Activated naive CD8-positive, alpha-beta T cell treated with anti-CD3 and anti-CD28 coated beads, Interleukin-2, amount 50 U/mL, for 16 hours (primary cell): ENCODE data around the gene POLR3B.
"Not testable (repeated sequence)": the region's sequence is repeated elsewhere in the genome, so short reads cannot be mapped to it uniquely, and the experiment has no call there.

Experiments used
- DNase-seq: peaks from one replicate; pipeline ENCODE4 v3.0.0-alpha.2; 2020; ENCODE audit warnings: low read depth, low spot score

Gene POLR3B

DNA sequence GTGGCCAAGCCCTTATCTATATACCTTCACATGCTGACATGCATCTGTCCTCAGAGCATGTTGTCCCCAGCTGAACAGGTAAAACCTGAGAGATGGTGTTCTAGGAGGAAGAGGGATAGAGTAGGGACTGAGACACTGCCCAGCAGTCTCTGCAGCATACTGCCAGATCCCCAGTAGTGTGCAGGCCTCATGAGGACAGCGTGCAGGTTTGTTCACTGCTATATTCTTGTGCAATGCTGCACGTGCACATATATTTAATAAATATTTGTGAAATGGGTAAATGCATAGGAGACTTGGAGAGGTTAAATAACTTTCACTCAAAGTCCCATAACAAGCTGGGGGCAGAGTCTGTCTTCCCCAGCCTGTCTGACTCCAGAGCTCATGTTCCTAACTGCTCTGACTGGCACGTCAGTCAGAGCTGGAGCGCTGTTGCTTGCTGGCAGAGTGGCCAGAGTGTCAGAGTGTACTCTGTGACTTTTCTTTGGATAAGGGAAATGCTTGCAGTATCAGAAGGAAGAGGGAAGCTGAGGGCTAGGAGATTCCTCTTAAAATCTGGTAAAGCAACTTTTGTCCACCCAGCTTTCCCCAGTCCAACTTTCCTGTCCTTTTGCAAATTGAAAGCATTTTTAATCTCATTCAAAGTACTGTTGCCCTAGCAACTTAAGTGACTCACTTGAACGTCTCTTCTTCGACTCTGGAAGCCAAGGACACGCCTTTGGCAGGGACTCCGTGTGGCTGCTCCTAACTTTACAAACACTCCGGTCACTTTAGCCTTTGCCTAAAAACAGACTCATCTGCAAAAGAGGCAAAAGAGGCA lies 14.9 kb upstream of the POLR3B start:
- DNase-seq = no peak

DNA sequence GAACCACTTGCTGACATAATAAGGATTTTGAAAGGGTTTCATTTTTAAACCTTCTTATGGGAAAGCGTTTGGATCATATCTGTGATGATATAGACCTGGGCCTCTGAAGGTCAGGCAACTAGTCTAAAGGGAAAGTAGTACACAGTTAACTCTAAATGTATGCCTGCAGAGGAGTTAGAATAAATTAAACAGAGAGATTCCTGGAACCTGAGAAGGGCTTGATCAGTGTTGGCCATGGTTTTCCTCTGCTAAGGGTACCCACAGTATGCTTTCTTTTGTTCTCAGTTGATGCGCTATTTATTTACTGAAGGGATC lies 14.4 kb upstream of the POLR3B start:
- DNase-seq = no peak

DNA sequence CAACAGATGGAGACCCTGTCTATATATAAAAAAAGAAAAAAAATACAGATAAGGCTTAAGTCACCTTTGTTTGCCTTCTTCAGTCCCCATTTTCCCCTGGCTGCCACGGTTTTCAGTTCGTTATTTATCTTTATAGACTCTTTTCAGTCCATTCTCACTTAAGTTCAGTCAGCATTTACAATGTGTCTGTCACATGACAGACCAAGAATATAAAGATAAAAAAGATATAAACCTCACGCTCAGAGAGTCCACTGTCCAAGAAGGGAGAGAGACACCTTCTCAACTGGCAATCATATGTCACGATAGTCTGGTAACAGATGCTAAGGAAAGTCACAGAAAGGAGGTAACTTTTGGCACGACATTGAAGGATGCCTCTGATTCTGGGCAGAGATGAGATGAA lies 13.4 kb upstream of the POLR3B start:
- DNase-seq = no peak

GRCh38 chr12:106345746-106346145 lies 11.8 kb upstream of the POLR3B start:
- no peak for DNase-seq

- DNase-seq = no peak
Observed at GRCh38 chr12:106348411-106348810, 9.1 kb upstream of the POLR3B start.

DNA sequence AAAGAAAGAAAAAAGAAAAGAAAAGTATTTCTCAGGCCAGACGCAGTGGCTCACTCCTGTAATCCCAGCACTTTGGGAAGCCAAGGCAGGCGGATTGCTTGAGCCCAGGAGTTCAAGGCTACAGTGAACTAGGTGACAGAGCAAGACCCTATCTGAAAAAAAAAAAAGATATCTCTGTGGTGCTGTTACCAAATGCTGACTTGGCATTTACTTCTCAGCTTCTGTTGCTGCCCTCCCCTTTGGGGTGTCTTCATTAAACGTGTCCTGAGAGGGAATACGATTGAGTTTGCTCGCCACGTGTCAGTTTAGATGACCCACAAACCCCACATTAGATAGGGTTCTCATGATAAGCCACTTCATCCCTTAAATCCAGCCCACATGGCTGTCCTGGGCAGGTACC lies 4.4 kb upstream of the POLR3B start:
- no peak for DNase-seq

GRCh38 chr12:106358396-106359241 lies 1.1 kb downstream of the POLR3B start:
- DNase-seq = no peak

DNA sequence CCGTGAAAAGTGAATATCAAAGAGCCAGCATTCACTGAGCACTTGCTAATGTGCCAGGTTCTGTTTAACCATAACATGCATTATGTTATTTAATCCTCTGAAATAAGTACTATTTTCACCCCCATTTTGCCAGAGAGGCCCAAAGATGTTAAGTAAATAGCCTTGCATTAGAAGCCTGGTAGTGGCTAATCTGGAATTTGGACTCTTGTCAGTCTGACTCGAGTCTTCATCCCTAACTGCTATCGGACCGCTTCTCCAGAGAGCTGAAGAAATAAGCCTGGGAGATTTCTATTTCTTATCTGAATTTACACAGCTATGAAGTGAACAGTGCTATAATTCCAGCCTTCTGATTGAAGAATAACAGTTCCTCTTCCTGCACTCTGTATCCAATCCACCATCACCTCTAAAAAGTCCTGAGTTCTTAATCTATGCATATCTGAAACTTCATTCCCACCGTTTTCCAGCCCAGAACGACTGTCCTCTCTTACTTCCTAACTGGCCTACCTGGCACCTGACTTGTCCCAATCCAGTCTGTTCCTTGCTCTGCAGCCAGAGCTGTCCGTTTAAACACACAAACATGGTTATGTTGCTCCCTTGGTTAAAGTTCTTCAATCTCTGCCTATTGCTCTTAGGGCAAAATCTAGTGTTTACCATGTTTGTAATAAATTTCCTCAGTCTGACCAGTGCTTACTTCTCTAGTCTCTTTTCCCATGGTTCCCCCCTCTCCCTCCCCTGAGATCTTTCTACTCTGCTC lies 2.3 kb downstream of the POLR3B start:
- no peak for DNase-seq

DNA sequence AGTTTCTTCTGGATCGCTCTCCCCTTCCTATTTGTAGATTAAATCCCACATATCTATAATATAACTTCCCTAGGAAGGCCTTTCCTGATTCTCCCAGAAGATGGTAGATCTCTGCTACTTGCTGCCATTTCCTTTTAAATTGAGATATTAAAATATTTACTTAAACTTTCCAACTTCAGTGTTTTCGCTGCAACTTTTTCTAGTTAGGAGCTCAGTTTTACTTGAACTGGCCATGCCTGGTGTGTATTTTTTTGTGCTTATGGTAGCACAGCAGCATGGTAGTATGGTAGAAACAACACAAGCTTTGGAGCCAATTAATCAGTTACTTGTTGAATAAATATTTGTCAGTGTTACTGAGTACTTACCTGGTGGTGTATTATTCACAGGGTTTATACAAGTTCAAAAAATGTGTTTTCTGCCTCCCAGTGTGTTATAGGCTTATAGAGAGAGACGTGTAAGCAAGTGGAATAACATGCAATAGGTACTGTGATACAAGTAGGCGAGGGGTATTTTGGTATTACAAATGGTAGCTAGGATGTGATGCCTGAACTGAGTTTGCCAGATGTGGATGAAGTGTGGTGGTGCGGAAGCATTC lies 2.9 kb downstream of the POLR3B start:
- no peak for DNase-seq

DNA sequence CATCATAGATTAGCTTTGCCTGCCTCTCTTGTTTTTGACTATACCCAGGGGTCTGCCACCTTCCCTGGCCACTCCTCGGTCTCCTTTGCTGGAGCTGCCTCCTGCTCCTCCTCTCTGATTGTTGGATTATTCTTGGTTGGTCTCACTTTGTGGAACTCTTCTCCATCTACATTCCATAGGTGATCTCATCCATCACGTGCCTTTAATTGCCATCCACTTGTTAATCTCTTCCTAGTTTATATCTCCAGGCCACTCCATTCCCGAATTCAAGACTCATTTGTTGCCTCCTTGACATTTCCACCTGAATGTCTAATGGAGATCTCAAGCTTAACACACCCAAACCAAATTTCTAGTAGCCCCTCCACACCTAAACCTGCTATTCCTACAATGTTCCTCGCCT lies 5.4 kb downstream of the POLR3B start:
- no peak for DNase-seq

DNA sequence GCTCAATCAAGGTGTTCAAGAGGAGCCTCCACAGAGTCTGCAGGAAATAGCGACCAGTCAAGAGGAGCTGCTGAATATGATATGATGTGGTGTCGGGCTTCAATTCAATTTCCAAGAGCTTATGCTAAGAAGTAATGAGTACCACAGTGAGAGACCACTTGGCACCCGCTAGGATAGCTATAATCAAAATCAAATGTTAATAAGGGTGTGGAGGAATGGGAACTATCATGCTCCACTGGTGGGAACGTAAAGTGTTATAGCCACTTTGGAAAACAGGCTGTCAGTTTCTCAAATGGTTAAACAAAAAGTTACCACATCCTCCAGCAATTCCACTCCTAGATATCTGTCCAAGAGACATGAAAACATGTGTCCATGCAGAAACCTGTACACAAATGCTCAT lies 6.7 kb downstream of the POLR3B start:
- DNase-seq = no peak

DNA sequence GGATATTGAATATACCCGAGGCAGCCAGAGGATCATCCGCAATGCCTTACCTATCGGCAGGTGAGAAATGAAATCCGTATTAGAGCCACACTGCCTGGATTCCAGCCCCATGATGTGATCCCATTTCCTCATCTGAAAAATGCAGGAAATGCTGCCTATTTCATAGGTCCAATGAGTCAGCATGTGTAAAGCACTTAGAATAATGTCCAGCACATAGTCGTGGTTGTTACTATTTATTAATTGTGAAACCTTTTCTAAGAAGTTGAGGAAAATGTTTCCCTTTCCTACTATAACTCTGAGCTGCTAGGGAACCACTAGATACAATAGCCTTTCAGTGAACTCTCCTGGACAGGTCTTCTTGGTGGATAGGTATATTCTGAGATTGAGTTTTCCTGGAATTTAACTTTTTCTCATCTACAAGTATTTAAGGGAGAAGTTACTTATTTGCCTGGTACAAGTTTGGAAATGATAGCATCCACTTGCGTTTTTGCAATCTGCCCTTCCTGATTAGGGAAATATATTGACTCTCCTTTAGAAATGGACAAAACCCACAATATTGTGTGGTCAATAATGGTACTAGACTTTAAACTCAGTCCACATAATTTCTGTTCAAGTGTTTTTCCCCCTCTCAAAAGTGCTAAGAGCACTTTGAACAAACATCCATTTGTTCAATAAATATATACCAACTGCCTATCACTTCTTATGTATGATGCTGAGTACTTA lies 12.2 kb downstream of the POLR3B start:
- DNase-seq = no peak

DNA sequence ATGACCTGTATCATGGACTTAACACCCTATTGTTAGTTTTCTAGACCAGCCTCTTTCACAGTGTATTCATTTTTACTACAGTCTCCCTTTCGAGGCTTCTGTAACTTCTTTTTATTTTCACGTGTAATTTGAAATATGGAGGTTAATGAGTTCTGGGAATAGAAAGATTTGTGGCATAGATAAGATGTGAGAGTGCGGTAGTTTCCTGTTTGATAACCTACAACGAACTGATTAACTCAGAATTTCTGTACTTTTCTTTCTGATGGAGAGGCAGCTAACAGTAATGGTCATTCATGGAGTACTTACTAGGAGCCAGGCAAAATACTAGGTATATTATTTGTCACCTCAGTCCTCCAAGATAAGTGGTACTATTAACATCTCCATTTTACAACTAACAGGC lies 21.2 kb downstream of the POLR3B start:
- DNase-seq = no peak

GRCh38 chr12:106380954-106381353 lies 23.4 kb downstream of the POLR3B start:
- DNase-seq = no peak

DNA sequence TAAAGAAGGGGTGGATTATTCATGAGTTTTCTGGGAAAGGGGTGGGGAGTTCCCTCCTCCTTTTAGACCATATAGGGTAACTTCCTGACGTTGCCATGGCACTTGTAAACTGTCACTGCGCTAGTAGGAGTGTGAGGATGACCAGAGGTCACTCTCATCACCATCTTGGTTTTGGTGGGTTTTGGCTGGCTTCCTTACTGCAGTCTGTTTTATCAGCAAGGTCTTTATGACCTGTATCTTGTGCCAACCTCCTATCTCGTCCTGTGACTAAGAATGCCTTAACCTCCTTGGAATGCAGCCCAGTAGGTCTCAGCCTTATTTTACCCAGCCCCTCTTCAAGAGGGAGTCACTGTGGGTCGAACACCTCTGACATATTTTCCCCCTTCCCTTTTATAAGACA lies 24.3 kb downstream of the POLR3B start:
- not testable (repeated sequence) for DNase-seq

GRCh38 chr12:106386813-106387535 lies 29.4 kb downstream of the POLR3B start:
- no peak for DNase-seq

DNA sequence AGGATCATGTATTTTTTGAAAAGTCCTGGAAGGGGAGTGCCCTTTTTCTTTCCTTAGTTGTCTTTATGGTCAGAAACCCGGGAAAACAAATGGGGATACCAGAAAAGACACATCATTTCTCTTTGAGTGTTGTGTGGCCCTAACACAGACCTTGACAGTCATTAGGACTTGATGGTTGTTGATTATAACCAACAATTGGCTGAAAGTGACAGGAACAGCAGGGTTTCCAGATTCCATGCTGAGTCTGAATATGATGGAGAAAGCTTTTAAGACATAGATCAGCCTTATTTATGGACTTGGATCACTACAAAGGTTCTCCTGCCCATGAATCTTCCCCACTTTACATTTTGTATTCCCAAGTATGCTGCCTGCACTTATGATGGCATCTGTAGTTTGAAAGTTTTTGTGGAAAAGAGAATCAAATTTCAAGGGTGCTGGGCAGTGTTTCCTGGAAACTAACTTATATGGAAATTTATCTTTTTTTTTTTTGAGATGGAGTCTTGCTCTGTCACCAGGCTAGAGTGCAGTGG lies 30.4 kb downstream of the POLR3B start:
- DNase-seq = no peak

DNA sequence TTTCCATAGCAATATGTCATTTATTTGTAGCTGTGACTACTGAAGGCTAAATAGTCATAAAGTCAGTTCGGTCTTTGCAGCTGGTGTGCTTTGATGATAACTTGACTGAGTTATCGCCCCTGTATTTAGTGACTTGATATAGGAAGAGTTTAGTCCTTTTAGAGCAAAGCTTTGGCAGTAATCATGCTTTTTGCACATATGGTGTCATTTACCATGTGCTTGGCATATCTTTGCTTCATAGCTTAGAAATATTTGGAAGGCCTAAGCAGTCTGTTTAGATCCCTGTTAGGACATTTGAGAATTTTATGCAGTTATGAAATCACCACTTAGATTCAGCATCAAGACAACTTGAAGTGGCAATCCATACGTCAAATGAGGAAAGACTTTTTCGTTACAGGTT lies 31.6 kb downstream of the POLR3B start:
- no peak for DNase-seq

GRCh38 chr12:106392759-106393158 lies 35.2 kb downstream of the POLR3B start:
- no peak for DNase-seq

DNA sequence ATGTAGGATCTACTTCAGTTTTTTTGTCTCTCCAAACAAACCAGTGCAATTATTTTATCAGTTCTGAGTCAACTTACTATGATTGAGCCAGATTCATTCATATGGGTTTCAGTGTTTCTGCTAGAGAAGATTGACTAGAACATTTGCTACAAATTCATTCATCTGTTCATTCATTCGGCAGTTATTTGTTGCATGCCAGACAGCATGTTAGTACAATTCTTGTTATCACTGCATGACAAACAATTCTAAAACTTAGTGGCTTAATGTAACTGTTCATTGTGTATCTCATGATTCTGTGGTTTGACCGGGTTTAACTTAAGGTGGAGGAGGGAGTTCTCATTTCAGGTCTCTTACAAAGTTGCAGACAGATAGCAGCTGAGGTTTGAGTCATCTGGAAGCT lies 52.3 kb downstream of the POLR3B start:
- DNase-seq = no peak
